Spleen (tissue), 11 donors: ENCODE results near the gene STAC3. TPM values are rescaled to one million over a fixed set of nuclear protein-coding genes. Genes with fewer than 3 reads are reported as not detected.

Source experiments
- DNase-seq: peaks from one replicate; pipeline ENCODE4 v3.0.0-alpha.2; 2020
- H3K27ac ChIP-seq, 8 donors: fragments of 200-600 bp; sonication (generic) in 7 of 8; 1 replicate in 4 of 8; 2 replicates in 4 of 8; pipeline versions ENCODE4 v1.5.0 to v1.8.0; 2016 to 2021; ENCODE audit warnings: inconsistent platforms in 4 of 8, mild to moderate bottlenecking in 4 of 8, moderate library complexity in 1 of 8
- H3K27me3 ChIP-seq, 7 donors: fragments of 200-600 bp; sonication (generic) in 6 of 7; replicated peaks in 1 of 7; 1 replicate in 4 of 7; 2 replicates in 3 of 7; pipeline versions ENCODE4 v1.5.0 to v1.8.0; 2016 to 2021; ENCODE audit warnings: inconsistent platforms in 3 of 7, mild to moderate bottlenecking in 1 of 7
- H3K36me3 ChIP-seq, 6 donors: fragments of 200-600 bp; sonication (generic) in 5 of 6; 1 replicate in 4 of 6; 2 replicates in 2 of 6; pipeline versions ENCODE4 v1.5.0 to v1.8.0; 2016 to 2021; ENCODE audit warnings: inconsistent platforms in 2 of 6
- H3K4me1 ChIP-seq, 6 donors: fragments of 200-600 bp; sonication (generic) in 5 of 6; 1 replicate in 3 of 6; 2 replicates in 3 of 6; pipeline versions ENCODE4 v1.5.0 to v1.8.0; 2016 to 2021; ENCODE audit warnings: inconsistent platforms in 3 of 6
- H3K4me3 ChIP-seq, 8 donors: fragments of 200-600 bp; sonication (generic) in 7 of 8; 1 replicate in 4 of 8; 2 replicates in 4 of 8; pipeline versions ENCODE4 v1.5.0 to v1.8.0; 2016 to 2021; ENCODE audit warnings: inconsistent platforms in 4 of 8, mild to moderate bottlenecking in 4 of 8, moderate library complexity in 2 of 8
- H3K9me3 ChIP-seq, 8 donors: fragments of 200-600 bp; sonication (generic) in 7 of 8; 1 replicate in 4 of 8; 2 replicates in 4 of 8; pipeline versions ENCODE4 v1.5.0 to v1.8.0; 2016 to 2021; ENCODE audit warnings: inconsistent platforms in 4 of 8
- POLR2A ChIP-seq, 3 donors: fragments of 450-650 bp; IDR thresholded peaks; one replicate each; pipeline ENCODE4 v1.5.1; 2017; ENCODE audit warnings: antibody characterized with exemption in 3 of 3, mild to moderate bottlenecking in 1 of 3
- POLR2AphosphoS5 ChIP-seq, 3 donors: sonication (generic); formaldehyde crosslinking; IDR thresholded peaks; one replicate each; pipeline ENCODE4 v1.5.1; 2017; ENCODE audit warnings: antibody characterized with exemption in 3 of 3
- WGBS, 5 donors: extraction: QIAGEN DNeasy Blood & Tissue Kit in 3 of 5; methylation state at CpG; one replicate each; pipeline versions ENCODE4 v1.1.5 to v1.1.7; 2013 to 2018; 5-methylcytosine and 5-hydroxymethylcytosine counted together
- intact Hi-C: fragments of 100-400 bp; cut with DNase I; formaldehyde crosslinking; loops from one replicate; pipeline ENCODE4 v1.15.0; 2023; ENCODE audit warnings: low total_unique reads
- polyA plus RNA-seq, 3 donors: library from polyadenylated mRNA; stranded (reverse); fragments of 200-250 nt; gene quantifications; one replicate each; pipeline ENCODE4 v1.2.1, GENCODE V29; 2013
- total RNA-seq, 7 donors: library from RNA; depleted of rRNA in 3 of 7; stranded (reverse); fragments of >200 nt in 3 of 7; fragmentation: NEBNext Ultra II Directional in 4 of 7; extraction: Animal tissue kit (Norgen Biotek cat#: 25700) in 4 of 7; gene quantifications; one replicate each; pipeline versions ENCODE4 v1.1.0 to v1.2.1, GENCODE V29; 2016 to 2021
- TF ChIP-seq, protein P1 (sequence below), 11 experiments: fragments of 200-600 bp in 7 of 11; fragments of 450-650 bp in 4 of 11; sonication (generic) in 4 of 11; IDR thresholded peaks in 8 of 11; conservative IDR thresholded peaks in 3 of 11; 1 replicate in 7 of 11; 2 replicates in 4 of 11; pipeline versions ENCODE4 v1.4.0 to v1.8.0; 2016 to 2021; ENCODE audit warnings: antibody characterized with exemption in 11 of 11, inconsistent platforms in 4 of 11, mild to moderate bottlenecking in 1 of 11
- donor health status: healthy with polysubstance abuse.
- donor health status: DM: no; HTN: no; CAD: no; lungs with moderate emphysema.
- donor health status: DM: no; HTN: no; CAD: no.
- donor health status: Bipolar disorder and iron deficiency.
- donor health status: healthy.
- donor health status: DM: no; HTN: no; CAD: no.
- donor health status: DM: yes; HTN: yes; CAD: no.

Gene STAC3
- total and polyA plus RNA-seq, 10 donors, result 3.4 to 16.4 (median 8.6) TPM

DNA sequence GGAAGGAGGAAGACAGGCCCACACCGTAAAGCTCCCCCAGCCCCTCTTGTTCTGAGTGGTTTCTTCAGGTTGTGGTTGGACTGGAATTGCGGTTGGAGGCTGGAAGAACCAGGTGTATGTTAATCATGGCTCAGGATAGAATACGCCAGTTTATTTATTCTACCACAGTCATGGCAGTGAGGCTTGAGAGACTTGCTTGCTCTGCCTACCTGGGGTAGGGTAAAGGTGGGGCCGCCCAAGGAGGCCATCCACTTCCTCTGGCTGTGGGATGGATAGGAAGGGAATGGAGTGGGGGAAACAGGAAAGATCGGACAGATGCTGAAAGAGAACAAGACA is 13.4 kb downstream of the STAC3 start:
- no peak for DNase-seq
- Histone ChIP-seq H3K4me3 (peak overlapping the region in 2 of 8 donors; percentile 49 to 77), H3K27ac (peak overlapping the region in 2 of 8 donors; percentile 45 to 88), H3K4me1 (peaks cover 56 to 100% (median 91%) of the 10 kb centered on the region in 6 donors), H3K9me3 (no peaks in the 10 kb centered on the region), H3K36me3 (peaks cover 0 to 32% (median 19%) of the 10 kb centered on the region in 6 donors), H3K27me3 (peaks cover 0 to 76% (median 65%) of the 10 kb centered on the region in 7 donors)
- TF ChIP-seq, protein P1, sequence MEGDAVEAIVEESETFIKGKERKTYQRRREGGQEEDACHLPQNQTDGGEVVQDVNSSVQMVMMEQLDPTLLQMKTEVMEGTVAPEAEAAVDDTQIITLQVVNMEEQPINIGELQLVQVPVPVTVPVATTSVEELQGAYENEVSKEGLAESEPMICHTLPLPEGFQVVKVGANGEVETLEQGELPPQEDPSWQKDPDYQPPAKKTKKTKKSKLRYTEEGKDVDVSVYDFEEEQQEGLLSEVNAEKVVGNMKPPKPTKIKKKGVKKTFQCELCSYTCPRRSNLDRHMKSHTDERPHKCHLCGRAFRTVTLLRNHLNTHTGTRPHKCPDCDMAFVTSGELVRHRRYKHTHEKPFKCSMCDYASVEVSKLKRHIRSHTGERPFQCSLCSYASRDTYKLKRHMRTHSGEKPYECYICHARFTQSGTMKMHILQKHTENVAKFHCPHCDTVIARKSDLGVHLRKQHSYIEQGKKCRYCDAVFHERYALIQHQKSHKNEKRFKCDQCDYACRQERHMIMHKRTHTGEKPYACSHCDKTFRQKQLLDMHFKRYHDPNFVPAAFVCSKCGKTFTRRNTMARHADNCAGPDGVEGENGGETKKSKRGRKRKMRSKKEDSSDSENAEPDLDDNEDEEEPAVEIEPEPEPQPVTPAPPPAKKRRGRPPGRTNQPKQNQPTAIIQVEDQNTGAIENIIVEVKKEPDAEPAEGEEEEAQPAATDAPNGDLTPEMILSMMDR (IDR thresholded peaks at IDR 0.05 in 8 of 11, conservative IDR thresholded peaks at IDR 0.05 in 3 of 11), result no peak
- no peak for TF ChIP-seq POLR2AphosphoS5 (IDR thresholded peaks at IDR 0.05)
- TF ChIP-seq POLR2A (IDR thresholded peaks at IDR 0.05), result no peak
- intact Hi-C loops, result no loop called here
- WGBS, 5 donors, result 35 to 46% (median 41%) methylated on average over 5 of the region's 5 CpGs

DNA sequence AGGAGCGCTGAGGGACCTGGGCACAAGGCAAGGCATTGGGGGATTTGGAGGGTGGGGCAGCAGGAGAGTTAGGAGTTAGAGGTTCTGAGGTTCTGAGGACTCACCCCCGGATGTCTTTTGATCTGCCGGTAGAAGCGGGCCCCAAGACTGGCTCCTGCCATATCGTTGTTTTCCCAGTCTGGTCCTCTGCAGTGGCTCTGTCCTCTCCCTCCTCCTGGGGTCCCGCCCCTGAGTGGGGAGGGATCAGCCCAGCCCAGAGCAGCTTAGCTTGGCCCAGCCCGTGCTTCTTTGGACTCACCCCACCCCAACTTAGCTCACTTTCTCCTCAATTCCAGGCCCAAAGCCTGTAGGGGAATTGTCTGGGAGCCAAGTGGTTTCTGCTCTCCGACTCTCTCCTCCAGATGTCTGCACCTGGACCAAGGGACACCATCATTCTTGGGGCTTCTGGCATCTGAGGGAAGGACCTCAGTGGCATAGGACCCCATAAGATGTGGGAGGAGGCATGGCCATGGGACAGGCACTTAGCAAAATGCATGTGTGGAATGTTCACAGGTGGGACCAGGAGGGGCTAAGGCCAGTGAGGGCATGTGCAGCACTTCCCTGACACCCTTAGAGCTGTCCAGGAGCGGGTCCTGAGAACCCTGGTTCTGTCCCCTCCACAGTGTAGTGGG is 13.9 kb downstream of the STAC3 start:
- Histone ChIP-seq H3K36me3 (peaks cover 0 to 37% (median 24%) of the 10 kb centered on the region in 6 donors), H3K4me1 (peaks cover 52 to 100% (median 89%) of the 10 kb centered on the region in 6 donors), H3K4me3 (peak overlapping the region in 7 of 8 donors; percentile 28 to 61 (median 33)), H3K27ac (peak overlapping the region in 6 of 8 donors; percentile 27 to 88 (median 80)), H3K27me3 (peaks cover 0 to 71% (median 60%) of the 10 kb centered on the region in 7 donors), H3K9me3 (no peaks in the 10 kb centered on the region)
- peak; percentile 74 for DNase-seq
- TF ChIP-seq POLR2AphosphoS5 (IDR thresholded peaks at IDR 0.05) (peak in 1 of 3 donors; percentile 50), POLR2A (IDR thresholded peaks at IDR 0.05) (no peak)
- 23 to 31% (median 28%) methylated on average over 9 of the region's 9 CpGs for WGBS, 5 donors
- intact Hi-C loops, result no loop called here

DNA sequence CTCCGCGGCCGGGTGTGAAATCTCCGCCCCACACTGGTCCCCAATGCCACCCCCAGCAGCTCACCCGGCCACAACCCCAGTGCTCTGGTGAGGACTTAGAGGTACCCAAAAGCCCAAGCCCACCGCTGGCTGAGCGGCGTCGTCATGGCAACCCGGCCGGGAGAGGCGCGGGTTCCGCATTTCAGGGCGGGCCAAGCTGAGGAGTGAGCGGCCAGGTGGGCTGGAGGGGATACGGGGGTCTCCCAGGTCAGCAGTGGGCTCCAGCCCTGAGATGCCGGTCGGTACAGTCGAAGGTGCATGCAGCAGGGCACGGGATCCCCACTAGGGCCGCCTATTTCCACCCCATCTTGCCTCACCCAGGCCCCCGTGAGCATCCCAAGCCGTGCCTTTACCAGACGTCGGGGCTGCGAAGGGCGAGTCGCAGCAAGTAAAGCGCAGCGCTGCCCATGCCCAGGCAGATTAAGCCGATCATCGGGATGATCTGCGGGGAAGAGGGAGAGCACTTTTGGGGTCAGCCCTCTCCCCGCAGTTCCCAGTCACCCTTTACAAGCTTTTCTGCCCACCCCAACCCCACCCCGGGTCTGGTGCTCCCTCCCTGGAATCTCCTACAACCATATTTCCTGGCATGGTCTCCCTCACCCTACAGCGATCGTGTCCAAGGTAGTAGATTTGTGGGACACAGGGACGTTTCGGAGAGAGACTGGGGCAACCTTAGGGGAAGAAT is 14.6 kb downstream of the STAC3 start:
- Histone ChIP-seq H3K9me3 (no peaks in the 10 kb centered on the region), H3K4me1 (peaks cover 46 to 100% (median 87%) of the 10 kb centered on the region in 6 donors), H3K36me3 (peaks cover 0 to 44% (median 30%) of the 10 kb centered on the region in 6 donors), H3K27me3 (peaks cover 0 to 64% (median 53%) of the 10 kb centered on the region in 7 donors), H3K27ac (peak overlapping the region in 7 of 8 donors; percentile 27 to 88 (median 78)), H3K4me3 (peak overlapping the region in 7 of 8 donors; percentile 28 to 61 (median 33))
- WGBS, 5 donors, result 8 to 22% (median 14%) methylated on average over 18 to 40 of the region's 40 CpGs
- intact Hi-C loops, result no loop called here
- DNase-seq, result peak; percentile 84
- TF ChIP-seq POLR2A (IDR thresholded peaks at IDR 0.05), result no peak
- TF ChIP-seq POLR2AphosphoS5 (IDR thresholded peaks at IDR 0.05), result peak in 1 of 3 donors; percentile 67

DNA sequence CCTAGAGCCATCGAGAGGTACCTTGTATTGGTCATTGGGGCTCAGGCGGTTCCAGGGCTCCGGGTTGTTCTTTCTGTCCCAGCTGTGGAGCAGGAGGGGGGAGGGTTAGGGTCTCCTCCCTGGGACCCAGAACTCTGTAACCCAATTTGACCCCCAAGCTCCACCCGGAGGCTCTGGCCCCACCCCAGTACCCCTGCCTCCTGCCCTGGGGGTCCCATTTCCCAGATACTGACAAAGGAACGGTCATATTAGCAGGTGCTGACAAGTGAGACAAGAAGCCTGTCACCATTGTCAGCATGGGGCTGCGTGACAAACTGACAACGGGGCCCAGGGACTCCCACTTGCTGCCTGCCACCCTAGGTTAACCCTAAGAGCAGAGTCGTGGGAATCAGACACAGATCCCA is 15.3 kb downstream of the STAC3 start:
- TF ChIP-seq, protein P1 (IDR thresholded peaks at IDR 0.05 in 8 of 11, conservative IDR thresholded peaks at IDR 0.05 in 3 of 11), result no peak
- TF ChIP-seq POLR2AphosphoS5 (IDR thresholded peaks at IDR 0.05) (no peak), POLR2A (IDR thresholded peaks at IDR 0.05) (no peak)
- Histone ChIP-seq H3K4me3 (peak overlapping the region in 6 of 8 donors; percentile 31 to 61 (median 34)), H3K27me3 (peaks cover 0 to 57% (median 46%) of the 10 kb centered on the region in 7 donors), H3K36me3 (peaks cover 0 to 48% (median 32%) of the 10 kb centered on the region in 6 donors), H3K4me1 (peaks cover 46 to 100% (median 87%) of the 10 kb centered on the region in 6 donors), H3K9me3 (no peaks in the 10 kb centered on the region), H3K27ac (peak overlapping the region in 7 of 8 donors; percentile 67 to 88 (median 78))
- intact Hi-C loops, result no loop called here
- 53 to 76% (median 56%) methylated on average over 7 to 8 of the region's 8 CpGs for WGBS, 5 donors
- peak; percentile 63 for DNase-seq
